NCI-H1694 treated with DMSO at 0.1 percent for 48 hours (cell line): ENCODE data around the gene RTN4.
"Not testable (repeated sequence)": the region's sequence is repeated elsewhere in the genome, so short reads cannot be mapped to it uniquely, and the experiment has no call there.

Source experiments
- DNase-seq: peaks from one replicate; lab custom pipeline; 2025; lab: John Stamatoyannopoulos, UW

The RTN4 gene

GRCh38 chr2:55050100-55050994, at the start of gene RTN4:
TSS of gene RTN4 (minus strand) at chr2:55050451. CDS start at chr2:55050300, 151 bp downstream.
- peak; percentile 99 for DNase-seq

- DNase-seq, result no peak
These were observed 49.2 kb upstream of the RTN4 start for GRCh38 chr2:55099493-55099877.

- no peak for DNase-seq
These were observed 47.5 kb upstream of the RTN4 start for GRCh38 chr2:55097461-55098410.

GRCh38 chr2:55097082-55097460, 46.8 kb upstream of the RTN4 start:
- DNase-seq, result no peak

GRCh38 chr2:55096586-55096985, 46.3 kb upstream of the RTN4 start:
- no peak for DNase-seq

GRCh38 chr2:55093381-55093780, 43.1 kb upstream of the RTN4 start:
- no peak for DNase-seq

- DNase-seq, result no peak
These were observed 42.2 kb upstream of the RTN4 start for GRCh38 chr2:55092439-55092838.

- DNase-seq, result not testable (repeated sequence)
These were observed 41.4 kb upstream of the RTN4 start for GRCh38 chr2:55091681-55092080.

- DNase-seq, result no peak
These were observed 40.5 kb upstream of the RTN4 start for GRCh38 chr2:55090702-55091101.

GRCh38 chr2:55089726-55090125, 39.5 kb upstream of the RTN4 start:
- DNase-seq, result no peak

GRCh38 chr2:55088400-55088799, 38.1 kb upstream of the RTN4 start:
- no peak for DNase-seq

- no peak for DNase-seq
These were observed 37.7 kb upstream of the RTN4 start for GRCh38 chr2:55087936-55088335.

GRCh38 chr2:55087501-55087900, 37.2 kb upstream of the RTN4 start:
- no peak for DNase-seq

- no peak for DNase-seq
These were observed 35.1 kb upstream of the RTN4 start for GRCh38 chr2:55085113-55086040.

- DNase-seq, result no peak
These were observed 34.4 kb upstream of the RTN4 start for GRCh38 chr2:55084641-55085040.

GRCh38 chr2:55080204-55080738, 30.0 kb upstream of the RTN4 start:
- no peak for DNase-seq

- DNase-seq, result no peak
These were observed 28.7 kb upstream of the RTN4 start for GRCh38 chr2:55078956-55079355.

- no peak for DNase-seq
These were observed 26.5 kb upstream of the RTN4 start for GRCh38 chr2:55076721-55077120.

- DNase-seq, result not testable (repeated sequence)
These were observed 25.8 kb upstream of the RTN4 start for GRCh38 chr2:55076019-55076418.

GRCh38 chr2:55073000-55073983, 23.0 kb upstream of the RTN4 start:
- no peak for DNase-seq
